Suprapubic skin (tissue), 4 donors: Measurements from ENCODE around the gene TUBB. TPM values are rescaled to one million over a fixed set of nuclear protein-coding genes. Genes with fewer than 3 reads are reported as not detected.
A peak's percentile ranks its signal among the peaks of the same experiment; 100 is the strongest.
"Not testable (repeated sequence)": the region's sequence is repeated elsewhere in the genome, so short reads cannot be mapped to it uniquely, and the experiment has no call there.

ENCODE experiments used
- DNase-seq, 2 donors: peaks; one replicate each; pipeline ENCODE4 v3.0.0-alpha.2; 2019; ENCODE audit warnings: low spot score in 2 of 2
- H3K27ac ChIP-seq: fragments of 200-600 bp; sonication (generic); one replicate; pipeline ENCODE4 v1.5.1; 2019
- H3K27me3 ChIP-seq: fragments of 200-600 bp; sonication (generic); one replicate; pipeline ENCODE4 v1.5.1; 2019
- H3K36me3 ChIP-seq: fragments of 200-600 bp; sonication (generic); one replicate; pipeline ENCODE4 v1.5.1; 2019
- H3K4me1 ChIP-seq: fragments of 200-600 bp; sonication (generic); one replicate; pipeline ENCODE4 v1.5.1; 2019
- H3K4me3 ChIP-seq: fragments of 200-600 bp; sonication (generic); one replicate; pipeline ENCODE4 v1.5.1; 2019; ENCODE audit warnings: mild to moderate bottlenecking
- H3K9me3 ChIP-seq: fragments of 200-600 bp; sonication (generic); one replicate; pipeline ENCODE4 v1.5.1; 2019
- CTCF ChIP-seq, 2 donors: fragments of 200-600 bp in 1 of 2; fragments of 450-650 bp in 1 of 2; sonication (generic) in 1 of 2; IDR thresholded peaks; one replicate each; pipeline ENCODE4 v1.5.1; 2016 to 2019; ENCODE audit warnings: antibody characterized with exemption in 2 of 2, mild to moderate bottlenecking in 1 of 2, moderate library complexity in 1 of 2
- EP300 ChIP-seq: sonication (generic); formaldehyde crosslinking; IDR thresholded peaks from one replicate; pipeline ENCODE4 v1.6.1; 2017; ENCODE audit warnings: antibody characterized with exemption
- POLR2A ChIP-seq, 2 donors: fragments of 450-650 bp; IDR thresholded peaks; one replicate each; pipeline ENCODE4 v1.6.1; 2017; ENCODE audit warnings: antibody characterized with exemption in 2 of 2, mild to moderate bottlenecking in 2 of 2, moderate library complexity in 2 of 2
- POLR2AphosphoS5 ChIP-seq, 3 donors: sonication (generic); formaldehyde crosslinking; IDR thresholded peaks; one replicate each; pipeline ENCODE4 v1.6.1; 2017; ENCODE audit warnings: antibody characterized with exemption in 3 of 3
- WGBS: methylation state at CpG from one replicate; pipeline ENCODE4 v1.1.5; 2018; 5-methylcytosine and 5-hydroxymethylcytosine counted together
- total RNA-seq, 4 donors: library from RNA; depleted of rRNA; stranded (reverse); fragments of >200 nt; gene quantifications; one replicate each; pipeline ENCODE4 v1.1.0, GENCODE V29; 2016

TUBB gene
- total RNA-seq, 4 donors from 2014 or later: 166 to 348 (median 244) TPM

- Histone ChIP-seq H3K27me3 (no peaks in the 10 kb centered on the region), H3K4me1 (peaks cover 63% of the 10 kb centered on the region), H3K9me3 (no peaks in the 10 kb centered on the region), H3K4me3 (peak overlapping the region; percentile 91), H3K27ac (peak overlapping the region; percentile 96), H3K36me3 (peaks cover 29% of the 10 kb centered on the region)
- TF ChIP-seq POLR2AphosphoS5 (IDR thresholded peaks at IDR 0.05) (peak in 1 of 3 donors; percentile 8), POLR2A (IDR thresholded peaks at IDR 0.05) (no peak), EP300 (no peak)
- peak; percentile 86 to 90 for DNase-seq
- WGBS: under 1% methylated on average over 29 of the region's 29 CpGs
These were observed 616 bp downstream of the TUBB start for GRCh38 chr6:30720738-30721197.

GRCh38 chr6:30721198-30722024, 1.3 kb downstream of the TUBB start:
- H3K27ac ChIP-seq: peak overlapping the region; percentile 96
- TF ChIP-seq EP300: no peak
- TF ChIP-seq POLR2AphosphoS5 (IDR thresholded peaks at IDR 0.05): peak in 1 of 3 donors; percentile 55
- TF ChIP-seq POLR2A (IDR thresholded peaks at IDR 0.05): peak in 1 of 2 donors; percentile 28
- peak in 1 of 2 donors; percentile 76 for TF ChIP-seq CTCF (IDR thresholded peaks at IDR 0.05)
- H3K27me3 ChIP-seq: no peaks in the 10 kb centered on the region
- peak overlapping the region; percentile 91 for H3K4me3 ChIP-seq
- H3K4me1 ChIP-seq: peaks cover 67% of the 10 kb centered on the region
- peaks cover 35% of the 10 kb centered on the region for H3K36me3 ChIP-seq
- H3K9me3 ChIP-seq: no peaks in the 10 kb centered on the region
- 0% methylated on average over 59 of the region's 71 CpGs for WGBS
- DNase-seq: peak; percentile 92 to 94

GRCh38 chr6:30722025-30722279, 1.8 kb downstream of the TUBB start:
- H3K4me1 ChIP-seq: peaks cover 63% of the 10 kb centered on the region
- peak overlapping the region; percentile 91 for H3K4me3 ChIP-seq
- H3K27me3 ChIP-seq, H3K9me3 ChIP-seq: not testable (repeated sequence)
- peak overlapping the region; percentile 96 for H3K27ac ChIP-seq
- peak; percentile 87 for DNase-seq
- WGBS: 3% methylated on average over 10 of the region's 10 CpGs
- H3K36me3 ChIP-seq: peaks cover 39% of the 10 kb centered on the region

- DNase-seq: peak; percentile 91 to 92
- Histone ChIP-seq H3K9me3 (no peaks in the 10 kb centered on the region), H3K27ac (peak overlapping the region; percentile 96), H3K4me1 (peaks cover 68% of the 10 kb centered on the region), H3K4me3 (peak overlapping the region; percentile 91), H3K27me3 (no peaks in the 10 kb centered on the region), H3K36me3 (peaks cover 44% of the 10 kb centered on the region)
- TF ChIP-seq CTCF (IDR thresholded peaks at IDR 0.05): peak; percentile 91 to 99
- no peak for TF ChIP-seq EP300
- peak in 2 of 3 donors; percentile 49 to 52 for TF ChIP-seq POLR2AphosphoS5 (IDR thresholded peaks at IDR 0.05)
- TF ChIP-seq POLR2A (IDR thresholded peaks at IDR 0.05): no peak
- WGBS: 6% methylated on average over 27 of the region's 27 CpGs
These were observed 2.3 kb downstream of the TUBB start for GRCh38 chr6:30722280-30723112.

- Histone ChIP-seq H3K36me3 (peaks cover 52% of the 10 kb centered on the region), H3K4me1 (peaks cover 67% of the 10 kb centered on the region)
- H3K4me3 ChIP-seq: not testable (repeated sequence)
These were observed 3.1 kb downstream of the TUBB start for GRCh38 chr6:30723159-30723842.

GRCh38 chr6:30723843-30724741, 3.9 kb downstream of the TUBB start:
- H3K4me3 ChIP-seq, DNase-seq, H3K27ac ChIP-seq, H3K27me3 ChIP-seq, H3K9me3 ChIP-seq: not testable (repeated sequence)
- Histone ChIP-seq H3K36me3 (peaks cover 60% of the 10 kb centered on the region), H3K4me1 (peaks cover 59% of the 10 kb centered on the region)
- WGBS: 54% methylated on average over 19 of the region's 29 CpGs

More at GRCh38 chr6:30723159-30723842, 3.1 kb downstream of the TUBB start:
- not testable (repeated sequence) for H3K27me3 ChIP-seq, H3K9me3 ChIP-seq, DNase-seq, H3K27ac ChIP-seq
- 43% methylated on average over 13 of the region's 16 CpGs for WGBS
